H1 (cell line): ENCODE results near the gene SPINK4. TPM values are rescaled to one million over a fixed set of nuclear protein-coding genes. Genes with fewer than 3 reads are reported as not detected.

Experiments
- CTCF ChIA-PET: fragments of 300-600 bp; sonication (Branson Sonifier 250); formaldehyde crosslinking; loops from one replicate; lab custom pipeline; 2021; ENCODE audit not compliant: partially characterized antibody; lab: Charles Lee
- POLR2A ChIA-PET: fragments of 300-600 bp; sonication (Branson Sonifier 250); formaldehyde crosslinking; loops from one replicate; lab custom pipeline; 2021; ENCODE audit warnings: inconsistent platforms; ENCODE audit not compliant: partially characterized antibody; lab: Charles Lee
- DNase-seq, 2 experiments: peaks; one replicate each; pipeline versions ENCODE4 v3.0.0 to v3.0.0-alpha.2; 2010 to 2022; ENCODE audit warnings: low spot score in 2 of 2, low read depth in 1 of 2, mixed read lengths in 1 of 2
- FAIRE-seq: peaks from 2 replicates; lab custom pipeline; 2011; peaks lifted over from hg19 to GRCh38; lab: Jason Lieb, UNC
- H2AFZ ChIP-seq: 2 replicates; pipeline ENCODE4 v1.8.1; 2012; ENCODE audit warnings: low read length, inconsistent platforms
- H2AK5ac ChIP-seq: 2 replicates; pipeline ENCODE4 v1.6.1; 2013; ENCODE audit warnings: low read depth, low read length
- H2BK120ac ChIP-seq: replicated peaks from 2 replicates; pipeline ENCODE3; 2013; ENCODE audit warnings: low read depth, low read length, inconsistent platforms
- H2BK12ac ChIP-seq: 2 replicates; pipeline ENCODE4 v1.6.1; 2013; ENCODE audit warnings: low read depth, low read length
- H2BK15ac ChIP-seq: 2 replicates; pipeline ENCODE4 v1.6.1; 2013; ENCODE audit warnings: low read length
- H2BK20ac ChIP-seq: 2 replicates; pipeline ENCODE4 v1.6.1; 2013; ENCODE audit warnings: low read length
- H2BK5ac ChIP-seq: 2 replicates; pipeline ENCODE4 v1.6.1; 2013; ENCODE audit warnings: low read depth, low read length
- H3K14ac ChIP-seq: 2 replicates; pipeline ENCODE4 v1.6.1; 2013; ENCODE audit warnings: inconsistent platforms; ENCODE audit not compliant: insufficient read length
- H3K18ac ChIP-seq: 2 replicates; pipeline ENCODE4 v1.6.1; 2013; ENCODE audit warnings: low read length; ENCODE audit errors: extremely low read depth
- H3K23ac ChIP-seq: 2 replicates; pipeline ENCODE4 v1.6.1; 2013; ENCODE audit warnings: inconsistent platforms; ENCODE audit not compliant: insufficient read length
- H3K23me2 ChIP-seq: 2 replicates; pipeline ENCODE4 v1.6.1; 2013; ENCODE audit warnings: low read depth, low read length
- H3K27ac ChIP-seq: 2 replicates; pipeline ENCODE4 v1.6.1; 2011; ENCODE audit warnings: low read depth, low read length, inconsistent platforms
- H3K27me3 ChIP-seq, 4 experiments: replicated peaks in 1 of 4; 1 replicate in 1 of 4; 2 replicates in 3 of 4; pipeline versions ENCODE4 v1.6.1 to v1.8.1; 2011 to 2013; ENCODE audit warnings: low read length in 3 of 4, mild to moderate bottlenecking in 3 of 4, inconsistent platforms in 2 of 4, mixed read lengths in 2 of 4, moderate library complexity in 1 of 4; ENCODE audit not compliant: control insufficient read depth in 3 of 4, insufficient read depth in 3 of 4; ENCODE audit errors: extremely low read depth in 1 of 4
- H3K36me3 ChIP-seq, 4 experiments: 2 replicates each; pipeline versions ENCODE4 v1.6.1 to v1.8.1; 2011 to 2013; ENCODE audit warnings: mild to moderate bottlenecking in 4 of 4, low read length in 3 of 4, moderate library complexity in 2 of 4, control low read depth in 1 of 4, inconsistent platforms in 1 of 4; ENCODE audit not compliant: insufficient read depth in 4 of 4, control insufficient read depth in 2 of 4
- H3K4ac ChIP-seq: replicated peaks from 2 replicates; pipeline ENCODE3; 2013; ENCODE audit warnings: low read length, low read depth, mixed read lengths, inconsistent platforms; ENCODE audit not compliant: insufficient read length
- H3K4me1 ChIP-seq, 4 experiments: replicated peaks in 1 of 4; 1 replicate in 1 of 4; 2 replicates in 3 of 4; pipeline versions ENCODE4 v1.6.1 to v1.8.1; 2011 to 2013; ENCODE audit warnings: low read length in 3 of 4, inconsistent platforms in 2 of 4, mixed read lengths in 1 of 4; ENCODE audit not compliant: insufficient read depth in 4 of 4, control insufficient read depth in 3 of 4
- H3K4me2 ChIP-seq, 2 experiments: 2 replicates each; pipeline versions ENCODE4 v1.6.1 to v1.8.1; 2011 to 2013; ENCODE audit warnings: low read depth in 2 of 2, low read length in 2 of 2, control low read depth in 1 of 2, inconsistent platforms in 1 of 2, mild to moderate bottlenecking in 1 of 2; ENCODE audit not compliant: insufficient read depth in 1 of 2
- H3K4me3 ChIP-seq, 4 experiments: fragments of 200-600, 300-600 bp in 1 of 4; sonication (generic), shearing (Covaris generic), sonication (Bioruptor Twin) in 1 of 4; 2 replicates each; pipeline versions ENCODE4 v1.5.1 to v1.8.1; 2011 to 2016; ENCODE audit warnings: low read length in 4 of 4, low read depth in 3 of 4, control low read depth in 2 of 4, inconsistent platforms in 2 of 4, mild to moderate bottlenecking in 2 of 4, mixed read lengths in 1 of 4, moderate library complexity in 1 of 4; ENCODE audit not compliant: insufficient read depth in 2 of 4; ENCODE audit errors: extremely low read depth in 1 of 4
- H3K56ac ChIP-seq: replicated peaks from 2 replicates; pipeline ENCODE3; 2013; ENCODE audit warnings: low read depth, mild to moderate bottlenecking, mixed read lengths, low read length, inconsistent platforms; ENCODE audit not compliant: insufficient read length
- H3K79me1 ChIP-seq: 2 replicates; pipeline ENCODE4 v1.6.1; 2013; ENCODE audit warnings: low read depth, low read length, control low read depth
- H3K79me2 ChIP-seq, 2 experiments: 2 replicates each; pipeline versions ENCODE4 v1.6.1 to v1.8.1; 2012 to 2013; ENCODE audit warnings: low read length in 2 of 2, mild to moderate bottlenecking in 2 of 2, inconsistent platforms in 1 of 2; ENCODE audit not compliant: insufficient read depth in 2 of 2, control insufficient read depth in 1 of 2
- H3K9ac ChIP-seq, 4 experiments: replicated peaks in 1 of 4; 1 replicate in 1 of 4; 2 replicates in 3 of 4; pipeline versions ENCODE4 v1.6.1 to v1.8.1; 2011 to 2013; ENCODE audit warnings: low read depth in 3 of 4, low read length in 3 of 4, control low read depth in 2 of 4, mild to moderate bottlenecking in 2 of 4, moderate library complexity in 2 of 4, inconsistent platforms in 1 of 4; ENCODE audit errors: extremely low read depth in 1 of 4
- H3K9me3 ChIP-seq, 2 experiments: 2 replicates each; pipeline versions ENCODE4 v1.6.1 to v1.8.1; 2012 to 2013; ENCODE audit warnings: mild to moderate bottlenecking in 2 of 2, moderate library complexity in 2 of 2, control low read depth in 1 of 2, inconsistent platforms in 1 of 2, low read depth in 1 of 2, low read length in 1 of 2, mixed read lengths in 1 of 2; ENCODE audit not compliant: insufficient read depth in 2 of 2
- H4K20me1 ChIP-seq, 2 experiments: replicated peaks in 1 of 2; 2 replicates each; pipeline versions ENCODE3 to v1.8.1; 2011 to 2013; ENCODE audit warnings: inconsistent platforms in 2 of 2, low read length in 2 of 2, mild to moderate bottlenecking in 1 of 2; ENCODE audit not compliant: insufficient read depth in 2 of 2, control insufficient read depth in 1 of 2
- H4K5ac ChIP-seq: 2 replicates; pipeline ENCODE4 v1.6.1; 2013; ENCODE audit warnings: low read length, low read depth, mixed read lengths, inconsistent platforms; ENCODE audit not compliant: insufficient read length
- H4K8ac ChIP-seq: 2 replicates; pipeline ENCODE4 v1.8.0; 2013; ENCODE audit warnings: mild to moderate bottlenecking, moderate library complexity, low read length, inconsistent platforms; ENCODE audit not compliant: insufficient read depth; ENCODE audit errors: extremely low read depth
- H4K91ac ChIP-seq: replicated peaks from 2 replicates; pipeline ENCODE3; 2013; ENCODE audit warnings: low read length, mixed read lengths, inconsistent platforms; ENCODE audit not compliant: insufficient read length
- ATF2 ChIP-seq: IDR thresholded peaks from 2 replicates; pipeline ENCODE4 v1.6.1; 2012; ENCODE audit warnings: low read length, inconsistent platforms
- CBX5 ChIP-seq: fragments of 300-800, 300-1000 bp; sonication (generic); IDR thresholded peaks from 2 replicates; pipeline ENCODE4 v1.7.1; 2016; ENCODE audit warnings: antibody characterized with exemption, low read length, low read depth
- CTBP2 ChIP-seq: IDR thresholded peaks from 2 replicates; pipeline ENCODE4 v1.7.0; 2011; ENCODE audit warnings: borderline replicate concordance, mild to moderate bottlenecking, moderate library complexity, mixed read lengths, low read length; ENCODE audit not compliant: insufficient read depth, insufficient read length
- HDAC2 ChIP-seq, 2 experiments: fragments of 300-600 bp in 1 of 2; sonication (generic) in 1 of 2; IDR thresholded peaks; 2 replicates each; pipeline ENCODE4 v1.6.1; 2011 to 2012; ENCODE audit warnings: low read depth in 2 of 2, low read length in 2 of 2, mild to moderate bottlenecking in 2 of 2, moderate library complexity in 2 of 2, borderline replicate concordance in 1 of 2, inconsistent platforms in 1 of 2
- HDAC6 ChIP-seq: IDR thresholded peaks from one replicate; pipeline ENCODE4 v1.7.1; 2012; ENCODE audit warnings: low read depth, mild to moderate bottlenecking, inconsistent platforms, low read length, moderate library complexity
- POLR2A ChIP-seq, 2 experiments: IDR thresholded peaks; 1 replicate in 1 of 2; 2 replicates in 1 of 2; pipeline ENCODE4 v1.6.1; 2011; ENCODE audit warnings: low read depth in 2 of 2, low read length in 2 of 2, mild to moderate bottlenecking in 2 of 2; ENCODE audit errors: control extremely low read depth in 1 of 2
- POLR2AphosphoS5 ChIP-seq: IDR thresholded peaks from 2 replicates; pipeline ENCODE4 v1.6.1; 2011; ENCODE audit warnings: low read depth, low read length
- RAD21 ChIP-seq, 2 experiments: IDR thresholded peaks in 1 of 2; conservative IDR thresholded peaks in 1 of 2; 2 replicates each; pipeline ENCODE4 v1.6.1; 2011; ENCODE audit warnings: low read depth in 2 of 2, low read length in 2 of 2, improper control_type of control experiment in 1 of 2, inconsistent platforms in 1 of 2, mild to moderate bottlenecking in 1 of 2, moderate library complexity in 1 of 2
- SIRT6 ChIP-seq: IDR thresholded peaks from one replicate; pipeline ENCODE4 v1.7.1; 2012; ENCODE audit warnings: low read length, inconsistent platforms
- TAF1 ChIP-seq: IDR thresholded peaks from 2 replicates; pipeline ENCODE4 v1.6.1; 2011; ENCODE audit warnings: mild to moderate bottlenecking, low read depth, low read length
- WGBS, 2 experiments: shearing (Covaris generic) in 1 of 2; methylation state at CpG; one replicate each; pipeline versions ENCODE4 v1.1.6 to v1.1.7; 2013 to 2015; ENCODE audit warnings: low lambda C conversion rate in 2 of 2, mixed read lengths in 2 of 2, inconsistent platforms in 1 of 2, low coverage in 1 of 2, missing lambda C conversion rate in 1 of 2; ENCODE audit not compliant: insufficient replicate concordance in 2 of 2, insufficient coverage in 1 of 2, insufficient read length in 1 of 2; ENCODE audit errors: extremely low coverage in 1 of 2, missing lambda C conversion rate in 1 of 2; 5-methylcytosine and 5-hydroxymethylcytosine counted together
- polyA plus RNA-seq, 7 experiments: library from polyadenylated mRNA; depleted of rRNA in 3 of 7; stranded (reverse) in 5 of 7; unstranded in 2 of 7; fragments of >200 nt in 5 of 7; fragments of 200-250 nt in 2 of 7; gene quantifications; 1 replicate in 5 of 7; 2 replicates in 1 of 7; 4 replicates in 1 of 7; pipeline versions ENCODE4 v1.2.1 to v1.2.3, GENCODE V29; 2011 to 2013; ENCODE audit warnings: missing spikeins in 2 of 7, mixed read lengths in 2 of 7
- total RNA-seq: library from RNA; stranded (reverse); fragmentation: NEBNext Ultra II Directional; extraction: Animal tissue kit (Norgen Biotek cat#: 25700); gene quantifications from 2 replicates; pipeline ENCODE4 v1.2.1, GENCODE V29; 2021

SPINK4 gene
- total and polyA plus RNA-seq, 2 of the 8 experiments (the other 6 are each of a cell fraction or from before 2014, with no cell fraction given) = not detected

- Histone ChIP-seq H3K18ac (no peak overlapping the region), H2AK5ac (no peak overlapping the region), H3K79me2 (no peaks in the 10 kb centered on the region), H2BK15ac (0 out of 2 replicates have a peak overlapping the region, but pooled peaks have one; percentile 50), H4K5ac (no peak overlapping the region), H4K91ac (no peak overlapping the region), H3K27me3 (no peaks in the 10 kb centered on the region; a peak in 1 of 7 replicates), H3K4me2 (no peak overlapping the region), H3K4me3 (no peak overlapping the region), H3K23me2 (no peaks in the 10 kb centered on the region), H4K20me1 (no peaks in the 10 kb centered on the region), H3K56ac (no peak overlapping the region), H3K4me1 (peaks cover 0 to 2% (median 0%) of the 10 kb centered on the region in 4 experiments; a peak in 1 of 7 replicates), H2BK20ac (no peak overlapping the region), H3K79me1 (no peaks in the 10 kb centered on the region), H2BK120ac (no peak overlapping the region), H3K14ac (no peak overlapping the region), H3K9ac (no peak overlapping the region), H3K23ac (no peak overlapping the region), H4K8ac (peak overlapping the region; percentile 73; the same call in 1 of the 2 replicates), H3K27ac (no peak overlapping the region), H2BK12ac (no peak overlapping the region), H3K9me3 (no peaks in the 10 kb centered on the region), H3K36me3 (no peaks in the 10 kb centered on the region), H2AFZ (peak overlapping the region; percentile 56; the same call in 1 of the 2 replicates), H2BK5ac (no peak overlapping the region), H3K4ac (no peak overlapping the region)
- FAIRE-seq (no peak), DNase-seq (no peak)
- POLR2A ChIA-PET = no interaction called here
- CTCF ChIA-PET = interaction anchor here (0.9 to 2.8 kb wide), 4 partner anchors 24 to 145 kb away, joined by 3 to 42 read pairs (median 19); no protein-coding TSS in a partner anchor
- 84% methylated on average over 8 of the region's 8 CpGs; no CpG with 5 or more reads in 1 of the 2 experiments for WGBS, 2 experiments
- TF ChIP-seq HDAC2 (IDR thresholded peaks at IDR 0.05; ENCODE audit: borderline replicate concordance in 1 of 2, low read depth in 2 of 2, low read length in 2 of 2) (no peak), POLR2AphosphoS5 (no peak), TAF1 (no peak), ATF2 (no peak), CBX5 (no peak), CTBP2 (no peak), POLR2A (IDR thresholded peaks at IDR 0.05; ENCODE audit: control extremely low read depth in 1 of 2, low read depth in 2 of 2, low read length in 2 of 2) (no peak), HDAC6 (no peak), RAD21 (IDR thresholded peaks at IDR 0.05 in 1 of 2, conservative IDR thresholded peaks at IDR 0.05 in 1 of 2; ENCODE audit: low read depth in 2 of 2, low read length in 2 of 2) (no peak), SIRT6 (no peak)
Observed at GRCh38 chr9:33227741-33228140, 12.2 kb upstream of the SPINK4 start.
